ENCODE measurements around the gene DNM3.

DNA sequence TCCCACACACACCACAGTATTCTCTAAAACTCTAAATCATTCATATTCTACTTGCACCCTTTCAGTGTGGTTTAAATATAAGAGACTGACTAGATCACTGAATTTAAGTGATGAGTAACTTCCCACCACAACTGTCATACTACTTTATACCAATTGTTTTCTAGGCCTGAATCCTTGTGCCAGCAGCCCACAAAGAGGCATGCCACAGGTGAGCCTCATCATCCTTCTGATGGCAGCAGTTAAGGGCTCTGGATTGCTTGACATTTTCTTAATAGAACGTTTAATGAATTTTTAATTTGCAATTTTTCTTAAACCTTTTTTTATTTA, 588.8 kb downstream of the DNM3 start:
- TF ChIP-seq, protein P1, sequence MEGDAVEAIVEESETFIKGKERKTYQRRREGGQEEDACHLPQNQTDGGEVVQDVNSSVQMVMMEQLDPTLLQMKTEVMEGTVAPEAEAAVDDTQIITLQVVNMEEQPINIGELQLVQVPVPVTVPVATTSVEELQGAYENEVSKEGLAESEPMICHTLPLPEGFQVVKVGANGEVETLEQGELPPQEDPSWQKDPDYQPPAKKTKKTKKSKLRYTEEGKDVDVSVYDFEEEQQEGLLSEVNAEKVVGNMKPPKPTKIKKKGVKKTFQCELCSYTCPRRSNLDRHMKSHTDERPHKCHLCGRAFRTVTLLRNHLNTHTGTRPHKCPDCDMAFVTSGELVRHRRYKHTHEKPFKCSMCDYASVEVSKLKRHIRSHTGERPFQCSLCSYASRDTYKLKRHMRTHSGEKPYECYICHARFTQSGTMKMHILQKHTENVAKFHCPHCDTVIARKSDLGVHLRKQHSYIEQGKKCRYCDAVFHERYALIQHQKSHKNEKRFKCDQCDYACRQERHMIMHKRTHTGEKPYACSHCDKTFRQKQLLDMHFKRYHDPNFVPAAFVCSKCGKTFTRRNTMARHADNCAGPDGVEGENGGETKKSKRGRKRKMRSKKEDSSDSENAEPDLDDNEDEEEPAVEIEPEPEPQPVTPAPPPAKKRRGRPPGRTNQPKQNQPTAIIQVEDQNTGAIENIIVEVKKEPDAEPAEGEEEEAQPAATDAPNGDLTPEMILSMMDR (IDR thresholded peaks at IDR 0.05) = no peak
- TF ChIP-seq EZH2 (IDR thresholded peaks at IDR 0.05; ENCODE audit: borderline replicate concordance, insufficient read depth, low read depth, low read length, poor library complexity, severe bottlenecking) = no peak
